GM12878 (cell line): Measurements from ENCODE around the gene SERTAD1. TPM values are rescaled to one million over a fixed set of nuclear protein-coding genes. Genes with fewer than 3 reads are reported as not detected.
A peak's percentile ranks its signal among the peaks of the same experiment; 100 is the strongest.
"Not testable (repeated sequence)": the region's sequence is repeated elsewhere in the genome, so short reads cannot be mapped to it uniquely, and the experiment has no call there.

ENCODE experiments used
- ATAC-seq: fragments of 200-7000 bp; cut with Tn5 transposase; 3 replicates; pipeline ENCODE4 v1.9.1; 2020; ENCODE audit warnings: mild to moderate bottlenecking, moderate library complexity
- BruUV-seq: library from RNA; stranded (reverse); fragments of 400-500 nt; replicated peaks from 2 replicates; lab custom pipeline; 2021; lab: Mats Ljungman, UMichigan
- CTCF ChIA-PET: fragments of 300-600 bp; sonication (Branson Sonifier 250); formaldehyde crosslinking; extraction: SDS; loops from one replicate; lab custom pipeline; 2021; ENCODE audit warnings: inconsistent platforms; lab: Yijun Ruan, JAX
- POLR2A ChIA-PET: fragments of 350-600 bp; formaldehyde crosslinking; extraction: SDS; loops from one replicate; lab custom pipeline; 2021; ENCODE audit warnings: inconsistent platforms; lab: Charles Lee
- RAD21 ChIA-PET: fragments of 300-600 bp; sonication (Branson Sonifier 250); formaldehyde crosslinking; loops from one replicate; lab custom pipeline; 2023; ENCODE audit warnings: antibody characterized with exemption; ENCODE audit not compliant: unreplicated experiment; lab: Charles Lee
- SMC1A ChIA-PET: fragments of 300-600 bp; sonication (Branson Sonifier 250); formaldehyde crosslinking; loops from one replicate; lab custom pipeline; 2023; ENCODE audit not compliant: unreplicated experiment, uncharacterized antibody; lab: Charles Lee
- DNase-seq: peaks from one replicate; pipeline ENCODE4 v3.0.0-alpha.2; 2011; ENCODE audit warnings: low read depth, low spot score
- FAIRE-seq: peaks from 3 replicates; lab custom pipeline; 2011; peaks lifted over from hg19 to GRCh38; lab: Jason Lieb, UNC
- H2AFZ ChIP-seq: 2 replicates; pipeline ENCODE4 v1.6.0; 2011; ENCODE audit warnings: low read depth, low read length, control low read depth; ENCODE audit not compliant: control insufficient read depth
- H3K27ac ChIP-seq: 2 replicates; pipeline ENCODE4 v1.5.1; 2011; ENCODE audit warnings: control low read depth; ENCODE audit not compliant: control insufficient read depth, insufficient read depth
- H3K27me3 ChIP-seq, 2 experiments: replicated peaks in 1 of 2; 2 replicates each; pipeline versions ENCODE4 v1.6.0 to v1.6.1; 2011; ENCODE audit warnings: low read length in 1 of 2; ENCODE audit not compliant: control insufficient read depth in 2 of 2, insufficient read depth in 2 of 2
- H3K36me3 ChIP-seq, 2 experiments: 2 replicates each; pipeline ENCODE4 v1.5.1; 2011; ENCODE audit warnings: low read length in 1 of 2; ENCODE audit not compliant: control insufficient read depth in 2 of 2, insufficient read depth in 2 of 2
- H3K4me1 ChIP-seq: 2 replicates; pipeline ENCODE4 v1.6.1; 2011; ENCODE audit warnings: mild to moderate bottlenecking, low read length, moderate library complexity, mixed read lengths; ENCODE audit not compliant: control insufficient read depth, insufficient read depth
- H3K4me2 ChIP-seq: 2 replicates; pipeline ENCODE4 v1.6.0; 2011; ENCODE audit warnings: control low read depth; ENCODE audit not compliant: control insufficient read depth, insufficient read depth
- H3K4me3 ChIP-seq: fragments of 200-600 bp; sonication (generic); 2 replicates; pipeline ENCODE4 v1.5.1; 2016
- H3K79me2 ChIP-seq: 2 replicates; pipeline ENCODE4 v1.6.0; 2011; ENCODE audit warnings: low read length; ENCODE audit not compliant: control insufficient read depth, insufficient read depth
- H3K9ac ChIP-seq: 2 replicates; pipeline ENCODE4 v1.8.0; 2011; ENCODE audit warnings: low read length, control low read depth, mixed read lengths; ENCODE audit not compliant: control insufficient read depth, insufficient read depth
- H3K9me3 ChIP-seq: replicated peaks from 3 replicates; pipeline ENCODE4 v1.5.1; 2011; ENCODE audit warnings: mild to moderate bottlenecking, low read length; ENCODE audit not compliant: control insufficient read depth, insufficient read depth
- H4K20me1 ChIP-seq: 2 replicates; pipeline ENCODE4 v1.6.0; 2011; ENCODE audit not compliant: control insufficient read depth, insufficient read depth
- BCL11A ChIP-seq: IDR thresholded peaks from 2 replicates; pipeline ENCODE4 v1.6.1; 2011; ENCODE audit warnings: low read depth, low read length
- BMI1 ChIP-seq: fragments of 450-650 bp; IDR thresholded peaks from 2 replicates; pipeline ENCODE4 v1.6.1; 2016; ENCODE audit warnings: mild to moderate bottlenecking, moderate library complexity, borderline replicate concordance
- CHD4 ChIP-seq: fragments of 200-600 bp; sonication (generic); IDR thresholded peaks from 2 replicates; pipeline ENCODE4 v1.6.1; 2016; ENCODE audit warnings: mild to moderate bottlenecking
- IKZF1 ChIP-seq: fragments of 450-650 bp; conservative IDR thresholded peaks from 2 replicates; pipeline ENCODE4 v1.6.1; 2017; ENCODE audit warnings: antibody characterized with exemption, mild to moderate bottlenecking
- KLF5 ChIP-seq: fragments of 450-650 bp; IDR thresholded peaks from 2 replicates; pipeline ENCODE4 v1.6.1; 2014; ENCODE audit warnings: mild to moderate bottlenecking; ENCODE audit not compliant: partially characterized antibody
- NFXL1 ChIP-seq: fragments of 450-650 bp; IDR thresholded peaks from 2 replicates; pipeline ENCODE4 v1.6.1; 2017; ENCODE audit warnings: antibody characterized with exemption, mild to moderate bottlenecking, borderline replicate concordance
- POLR2AphosphoS5 ChIP-seq: IDR thresholded peaks from 2 replicates; pipeline ENCODE4 v1.6.1; 2011; ENCODE audit warnings: mild to moderate bottlenecking, low read length, inconsistent platforms
- RCOR1 ChIP-seq: conservative IDR thresholded peaks from 2 replicates; pipeline ENCODE4 v1.6.1; 2012; ENCODE audit warnings: low read depth, low read length, improper control_type of control experiment
- RELA ChIP-seq: fragments of 450-650 bp; IDR thresholded peaks from 2 replicates; pipeline ENCODE4 v1.8.0; 2014; ENCODE audit warnings: borderline replicate concordance; ENCODE audit not compliant: partially characterized antibody
- YBX1 ChIP-seq: fragments of 450-650 bp; IDR thresholded peaks from 2 replicates; pipeline ENCODE4 v1.6.1; 2016; ENCODE audit warnings: antibody characterized with exemption
- WGBS: methylation state at CpG from one replicate; pipeline ENCODE4 v1.1.6; 2016; ENCODE audit warnings: low lambda C conversion rate; ENCODE audit not compliant: insufficient replicate concordance, insufficient coverage; ENCODE audit errors: missing lambda C conversion rate; 5-methylcytosine and 5-hydroxymethylcytosine counted together
- in situ Hi-C: fragments of 300-500 bp; cut with MboI; formaldehyde crosslinking; loops from 9 replicates; pipeline ENCODE4 v1.14.3; 2018; ENCODE audit warnings: mixed read lengths
- intact Hi-C: fragments of 100-400 bp; cut with micrococcal nuclease; formaldehyde crosslinking; loops from one replicate; pipeline ENCODE4 v1.14.2; 2022; ENCODE audit not compliant: unreplicated experiment
- polyA plus RNA-seq, 11 experiments: library from polyadenylated mRNA; depleted of rRNA in 4 of 11; unstranded in 6 of 11; stranded (reverse) in 5 of 11; fragments of >200 nt; fragmentation: Nextera tagmentation in 4 of 11; fragmentation: Illumina TruSeq in 1 of 11; extraction: Ambion mirVana in 4 of 11; extraction: Trizol in 1 of 11; gene quantifications; 1 replicate in 1 of 11; 2 replicates in 10 of 11; pipeline versions ENCODE4 v1.2.1 to v1.2.3, GENCODE V29; 2011 to 2016; ENCODE audit warnings: inconsistent platforms in 2 of 11, missing spikeins in 2 of 11, low read depth in 1 of 11
- total RNA-seq, 4 experiments: library from RNA; depleted of rRNA in 3 of 4; stranded (reverse); fragments of >200 nt in 3 of 4; fragmentation: Illumina TruSeq in 1 of 4; extraction: Trizol in 1 of 4; gene quantifications; 2 replicates each; pipeline versions ENCODE4 v1.2.1 to v1.2.3, GENCODE V29; 2013 to 2021
- TF ChIP-seq, protein P1 (sequence below): fragments of 450-650 bp; IDR thresholded peaks from 2 replicates; pipeline ENCODE4 v1.6.1; 2016; ENCODE audit warnings: mild to moderate bottlenecking, moderate library complexity, borderline replicate concordance

The SERTAD1 gene
- total and polyA plus RNA-seq, 10 of the 15 experiments (the other 5 are each of a cell fraction or from before 2014, with no cell fraction given): 0.23 to 14.2 (median 8.0) TPM

DNA sequence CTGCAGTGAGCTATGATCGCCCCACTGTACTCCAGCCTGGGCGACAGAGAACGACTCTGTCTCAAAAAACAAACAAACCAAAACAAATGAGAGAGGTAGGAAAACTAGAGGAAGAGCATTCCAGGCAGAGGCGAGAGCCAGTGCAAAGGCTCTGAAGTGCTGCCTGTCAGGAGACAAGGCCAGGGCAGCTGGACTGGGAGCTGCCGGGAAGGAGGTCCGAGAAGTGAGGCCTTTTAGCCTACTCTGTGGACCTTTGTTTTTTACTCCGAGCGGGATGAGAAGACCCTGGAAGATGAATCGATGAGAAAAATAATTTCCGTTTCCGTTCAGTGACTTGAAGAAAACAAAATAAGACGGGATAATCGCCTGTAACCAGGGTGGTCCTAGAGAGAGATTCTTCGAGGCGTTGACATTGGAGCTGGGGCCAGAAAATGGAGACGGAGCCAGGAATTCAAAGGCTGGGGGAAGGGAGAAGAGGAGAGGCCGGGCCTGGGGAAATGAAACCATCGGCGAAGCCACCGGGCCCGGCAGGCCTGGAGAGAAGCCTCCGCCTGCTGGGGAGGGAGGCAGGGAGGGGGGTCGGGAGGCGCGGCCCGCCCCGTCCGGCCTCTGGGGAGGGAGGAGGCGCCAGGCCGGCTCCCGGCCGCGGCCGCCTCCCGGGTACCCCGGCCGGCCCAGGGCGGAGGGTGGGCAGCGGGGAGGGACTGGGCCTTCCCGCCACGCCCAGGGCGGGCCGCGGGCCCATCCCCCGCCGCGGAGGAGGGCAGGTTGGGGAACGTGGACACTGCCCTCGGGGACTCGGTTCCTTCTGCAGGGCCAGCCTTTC lies 7.8 kb upstream of the SERTAD1 start (continued):
- TF ChIP-seq, protein P1, sequence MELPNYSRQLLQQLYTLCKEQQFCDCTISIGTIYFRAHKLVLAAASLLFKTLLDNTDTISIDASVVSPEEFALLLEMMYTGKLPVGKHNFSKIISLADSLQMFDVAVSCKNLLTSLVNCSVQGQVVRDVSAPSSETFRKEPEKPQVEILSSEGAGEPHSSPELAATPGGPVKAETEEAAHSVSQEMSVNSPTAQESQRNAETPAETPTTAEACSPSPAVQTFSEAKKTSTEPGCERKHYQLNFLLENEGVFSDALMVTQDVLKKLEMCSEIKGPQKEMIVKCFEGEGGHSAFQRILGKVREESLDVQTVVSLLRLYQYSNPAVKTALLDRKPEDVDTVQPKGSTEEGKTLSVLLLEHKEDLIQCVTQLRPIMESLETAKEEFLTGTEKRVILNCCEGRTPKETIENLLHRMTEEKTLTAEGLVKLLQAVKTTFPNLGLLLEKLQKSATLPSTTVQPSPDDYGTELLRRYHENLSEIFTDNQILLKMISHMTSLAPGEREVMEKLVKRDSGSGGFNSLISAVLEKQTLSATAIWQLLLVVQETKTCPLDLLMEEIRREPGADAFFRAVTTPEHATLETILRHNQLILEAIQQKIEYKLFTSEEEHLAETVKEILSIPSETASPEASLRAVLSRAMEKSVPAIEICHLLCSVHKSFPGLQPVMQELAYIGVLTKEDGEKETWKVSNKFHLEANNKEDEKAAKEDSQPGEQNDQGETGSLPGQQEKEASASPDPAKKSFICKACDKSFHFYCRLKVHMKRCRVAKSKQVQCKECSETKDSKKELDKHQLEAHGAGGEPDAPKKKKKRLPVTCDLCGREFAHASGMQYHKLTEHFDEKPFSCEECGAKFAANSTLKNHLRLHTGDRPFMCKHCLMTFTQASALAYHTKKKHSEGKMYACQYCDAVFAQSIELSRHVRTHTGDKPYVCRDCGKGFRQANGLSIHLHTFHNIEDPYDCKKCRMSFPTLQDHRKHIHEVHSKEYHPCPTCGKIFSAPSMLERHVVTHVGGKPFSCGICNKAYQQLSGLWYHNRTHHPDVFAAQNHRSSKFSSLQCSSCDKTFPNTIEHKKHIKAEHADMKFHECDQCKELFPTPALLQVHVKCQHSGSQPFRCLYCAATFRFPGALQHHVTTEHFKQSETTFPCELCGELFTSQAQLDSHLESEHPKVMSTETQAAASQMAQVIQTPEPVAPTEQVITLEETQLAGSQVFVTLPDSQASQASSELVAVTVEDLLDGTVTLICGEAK: no peak
- TF ChIP-seq CHD4: no peak
- no peak for TF ChIP-seq KLF5
- peak; percentile 79 for TF ChIP-seq IKZF1
- TF ChIP-seq POLR2AphosphoS5: no peak
- TF ChIP-seq YBX1: no peak
- no peak for TF ChIP-seq RCOR1
- TF ChIP-seq BMI1: no peak
- no peak for TF ChIP-seq BCL11A
- no peak for TF ChIP-seq RELA
- no peak for TF ChIP-seq NFXL1

DNA sequence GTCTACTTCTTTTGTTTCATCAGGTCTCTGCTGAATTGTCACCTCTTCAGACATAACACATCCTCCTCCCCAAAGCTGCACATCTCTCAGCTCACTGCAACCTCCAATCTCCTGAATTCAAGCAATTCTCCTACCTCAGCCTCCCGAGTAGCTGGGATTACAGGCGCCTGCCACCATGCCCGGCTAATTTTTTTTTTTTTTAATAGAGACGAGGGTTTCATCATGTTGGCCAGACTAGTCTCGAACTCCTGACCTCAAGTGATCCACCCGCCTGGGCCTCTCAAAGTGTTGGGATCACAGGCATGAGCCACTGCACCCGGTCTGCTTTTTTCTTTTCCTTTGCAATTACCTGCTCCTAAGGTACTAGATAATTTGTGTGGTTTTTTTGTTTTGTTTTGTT lies 7.0 kb upstream of the SERTAD1 start:
- DNase-seq, H3K79me2 ChIP-seq, H4K20me1 ChIP-seq, ATAC-seq, H3K9me3 ChIP-seq, H3K9ac ChIP-seq, H3K4me3 ChIP-seq, intact Hi-C loops, H2AFZ ChIP-seq, H3K27me3 ChIP-seq, in situ Hi-C loops, FAIRE-seq, H3K36me3 ChIP-seq, BruUV-seq: not testable (repeated sequence)
- POLR2A ChIA-PET: interaction anchor here (0.6 to 3.8 kb wide), 5 partner anchors 11 to 86 kb away, joined by 5 to 30 read pairs (median 8); partner anchors contain the start of gene SERTAD3
- 82% methylated on average over 7 of the region's 7 CpGs for WGBS
- Histone ChIP-seq H3K27ac (peak overlapping the region; percentile 82), H3K4me1 (peaks cover 20% of the 10 kb centered on the region), H3K4me2 (peak overlapping the region; percentile 98; the same call in 1 of the 2 replicates)
- RAD21 ChIA-PET: interaction anchor here (1.0 to 3.7 kb wide), 3 partner anchors 11 to 128 kb away, joined by 3 to 21 read pairs (median 15); partner anchors contain the start of gene SERTAD3
- SMC1A ChIA-PET: interaction anchor here (0.9 to 2.1 kb wide), 4 partner anchors 10 to 33 kb away, joined by 4 to 7 read pairs (median 6); partner anchors contain the start of gene BLVRB
- CTCF ChIA-PET: interaction anchor here (0.6 to 8.0 kb wide), 4 partner anchors 12 to 430 kb away, joined by 3 to 52 read pairs (median 4); partner anchors contain the start of gene BLVRB
